ENCODE measurements around the gene TMEM150C. TPM values are rescaled to one million over a fixed set of nuclear protein-coding genes. Genes with fewer than 3 reads are reported as not detected.

The TMEM150C gene
- total and polyA plus RNA-seq, 2 of the 8 experiments (the other 6 are each of a cell fraction or from before 2014, with no cell fraction given), result 1.5 to 1.7 TPM

- TF ChIP-seq CHD7 (IDR thresholded peaks at IDR 0.05; ENCODE audit: insufficient replicate concordance, low read length) (no peak), TAF1 (IDR thresholded peaks at IDR 0.05; ENCODE audit: low read depth, low read length) (no peak), CTBP2 (IDR thresholded peaks at IDR 0.05; ENCODE audit: borderline replicate concordance, insufficient read depth, insufficient read length, low read length) (no peak), ATF3 (IDR thresholded peaks at IDR 0.05; ENCODE audit: insufficient read depth, low read depth, low read length) (no peak), POLR2AphosphoS5 (IDR thresholded peaks at IDR 0.05; ENCODE audit: low read depth, low read length) (no peak), CREB1 (IDR thresholded peaks at IDR 0.05) (no peak), SIN3A (conservative IDR thresholded peaks at IDR 0.05 in 1 of 2, IDR thresholded peaks at IDR 0.05 in 1 of 2; ENCODE audit: low read depth in 1 of 2, low read length in 2 of 2) (no peak)
These were observed 98.6 kb downstream of the TMEM150C start (continued) for GRCh38 chr4:82463221-82463620.

Measured in H1 (cell line).